ENCODE measurements around the gene CAPN5.

CAPN5 gene

DNA sequence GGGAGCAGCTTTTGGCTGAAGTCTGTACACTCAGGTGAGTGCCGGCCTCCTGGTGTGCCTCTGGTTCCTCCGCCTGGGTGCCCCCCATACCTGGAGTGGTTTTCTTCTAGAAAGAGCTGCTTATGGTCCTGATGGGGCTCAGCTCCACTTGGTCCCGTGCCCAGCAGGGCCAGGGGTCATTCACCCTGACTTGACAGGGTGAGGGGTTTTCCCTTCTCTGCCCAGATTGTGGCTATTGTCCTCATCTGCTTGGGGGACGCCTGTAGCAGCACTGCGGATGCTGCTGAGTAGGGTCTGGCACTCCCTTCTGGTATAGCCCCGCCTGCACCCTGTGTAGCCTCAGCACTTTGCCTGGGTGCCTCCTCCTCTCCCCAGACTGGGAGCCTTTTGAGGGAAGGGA, 44.1 kb downstream of the CAPN5 start:
- Histone ChIP-seq H3K4me3 (ENCODE audit: severe bottlenecking) (no peak overlapping the region), H3K36me3 (ENCODE audit: low read depth) (no peaks in the 10 kb centered on the region), H3K9me3 (ENCODE audit: severe bottlenecking) (no peaks in the 10 kb centered on the region), H3K27ac (ENCODE audit: poor library complexity, severe bottlenecking) (no peak overlapping the region), H3K4me1 (ENCODE audit: insufficient read depth, poor library complexity, severe bottlenecking) (peaks cover 3% of the 10 kb centered on the region), H3K27me3 (ENCODE audit: insufficient read depth, poor library complexity, severe bottlenecking) (no peaks in the 10 kb centered on the region)
- DNase-seq (ENCODE audit: low spot score) (no peak), ATAC-seq (ENCODE audit: low read depth) (no peak)
- no peak for TF ChIP-seq CTCF (IDR thresholded peaks at IDR 0.05; ENCODE audit: poor library complexity, severe bottlenecking)

- Histone ChIP-seq H3K27ac (ENCODE audit: poor library complexity, severe bottlenecking) (no peak overlapping the region), H3K27me3 (ENCODE audit: insufficient read depth, poor library complexity, severe bottlenecking) (no peaks in the 10 kb centered on the region), H3K9me3 (ENCODE audit: severe bottlenecking) (no peaks in the 10 kb centered on the region), H3K36me3 (ENCODE audit: low read depth) (no peaks in the 10 kb centered on the region), H3K4me1 (ENCODE audit: insufficient read depth, poor library complexity, severe bottlenecking) (peaks cover 3% of the 10 kb centered on the region), H3K4me3 (ENCODE audit: severe bottlenecking) (no peak overlapping the region)
- DNase-seq (ENCODE audit: low spot score) (no peak), ATAC-seq (ENCODE audit: low read depth) (no peak)
- TF ChIP-seq CTCF (IDR thresholded peaks at IDR 0.05; ENCODE audit: poor library complexity, severe bottlenecking): no peak
Measured at GRCh38 chr11:77111277-77111676, 44.5 kb downstream of the CAPN5 start.

DNA sequence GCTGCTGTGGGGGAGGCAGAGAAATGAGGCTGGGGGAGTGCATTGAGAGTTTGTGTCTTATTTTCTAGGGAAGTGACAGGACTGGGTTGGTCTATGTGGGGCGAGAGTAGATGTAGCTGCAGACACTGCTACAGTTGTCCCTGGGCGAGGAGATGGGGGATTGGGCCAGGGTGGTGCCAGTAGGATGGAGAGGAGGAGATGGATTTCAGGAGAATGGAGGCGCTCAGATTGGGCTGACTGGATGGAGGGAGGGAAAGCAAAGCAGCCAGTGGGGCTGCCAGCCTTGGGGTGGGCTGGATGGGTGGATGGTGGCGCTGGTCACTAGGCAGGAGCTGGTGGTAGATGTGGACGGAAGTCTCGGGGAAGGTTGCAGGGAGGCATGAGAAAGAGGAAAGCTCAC, 45.2 kb downstream of the CAPN5 start:
- no peaks in the 10 kb centered on the region for H3K36me3 ChIP-seq (ENCODE audit: low read depth)
- peaks cover 3% of the 10 kb centered on the region for H3K4me1 ChIP-seq (ENCODE audit: insufficient read depth, poor library complexity, severe bottlenecking)
- H3K27ac ChIP-seq (ENCODE audit: poor library complexity, severe bottlenecking): no peak overlapping the region
- H3K9me3 ChIP-seq (ENCODE audit: severe bottlenecking): no peaks in the 10 kb centered on the region
- no peak for ATAC-seq (ENCODE audit: low read depth)
- TF ChIP-seq CTCF (IDR thresholded peaks at IDR 0.05; ENCODE audit: poor library complexity, severe bottlenecking): no peak
- DNase-seq (ENCODE audit: low spot score): no peak
- no peak overlapping the region for H3K4me3 ChIP-seq (ENCODE audit: severe bottlenecking)
- H3K27me3 ChIP-seq (ENCODE audit: insufficient read depth, poor library complexity, severe bottlenecking): no peaks in the 10 kb centered on the region

DNA sequence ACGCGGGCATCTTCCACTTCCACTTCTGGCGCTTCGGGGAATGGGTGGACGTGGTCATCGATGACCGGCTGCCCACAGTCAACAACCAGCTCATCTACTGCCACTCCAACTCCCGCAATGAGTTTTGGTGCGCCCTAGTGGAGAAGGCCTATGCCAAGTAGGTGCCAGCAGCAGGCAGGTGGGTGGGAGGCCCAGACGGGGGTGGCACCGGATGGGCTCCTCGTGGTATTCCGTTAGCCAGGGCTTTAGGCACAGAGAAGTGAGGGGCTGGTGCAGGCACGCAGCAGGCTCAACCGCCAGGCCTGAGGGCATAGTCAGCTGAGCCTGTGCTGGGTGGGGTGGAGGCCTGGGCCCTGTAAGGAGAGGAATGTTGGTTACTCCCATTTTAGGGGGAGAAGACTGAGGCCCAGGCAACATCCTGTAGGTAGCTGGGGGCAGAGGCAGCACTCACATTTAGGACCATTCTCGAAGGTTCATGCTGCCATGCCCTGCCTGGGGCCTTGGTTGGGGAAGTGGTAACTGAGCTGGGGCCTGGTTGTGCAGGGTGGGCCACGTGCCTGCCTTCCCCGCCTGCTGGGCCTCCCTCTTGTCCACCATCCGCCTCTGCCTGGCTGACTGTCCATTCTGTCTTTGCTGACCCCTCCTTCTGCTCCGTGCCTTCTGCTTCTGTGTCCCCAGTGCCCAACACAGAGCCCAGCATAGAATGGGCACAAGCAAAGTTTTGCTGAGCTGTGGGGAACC, 46.0 kb downstream of the CAPN5 start:
- no peaks in the 10 kb centered on the region for H3K36me3 ChIP-seq (ENCODE audit: low read depth)
- DNase-seq (ENCODE audit: low spot score) (no peak), ATAC-seq (ENCODE audit: low read depth) (no peak)
- H3K27ac ChIP-seq (ENCODE audit: poor library complexity, severe bottlenecking): no peak overlapping the region
- no peak for TF ChIP-seq CTCF (IDR thresholded peaks at IDR 0.05; ENCODE audit: poor library complexity, severe bottlenecking)
- H3K9me3 ChIP-seq (ENCODE audit: severe bottlenecking): no peaks in the 10 kb centered on the region
- H3K4me3 ChIP-seq (ENCODE audit: severe bottlenecking): no peak overlapping the region
- no peaks in the 10 kb centered on the region for H3K27me3 ChIP-seq (ENCODE audit: insufficient read depth, poor library complexity, severe bottlenecking)
- H3K4me1 ChIP-seq (ENCODE audit: insufficient read depth, poor library complexity, severe bottlenecking): peaks cover 3% of the 10 kb centered on the region

- H3K36me3 ChIP-seq (ENCODE audit: low read depth): no peaks in the 10 kb centered on the region
- DNase-seq (ENCODE audit: low spot score) (no peak), ATAC-seq (ENCODE audit: low read depth) (no peak; the same call in 2 of the 3 replicates)
- H3K4me3 ChIP-seq (ENCODE audit: severe bottlenecking): no peak overlapping the region
- H3K4me1 ChIP-seq (ENCODE audit: insufficient read depth, poor library complexity, severe bottlenecking): no peaks in the 10 kb centered on the region
- no peak overlapping the region for H3K27ac ChIP-seq (ENCODE audit: poor library complexity, severe bottlenecking)
- H3K9me3 ChIP-seq (ENCODE audit: severe bottlenecking): no peaks in the 10 kb centered on the region
- TF ChIP-seq CTCF (IDR thresholded peaks at IDR 0.05; ENCODE audit: poor library complexity, severe bottlenecking): peak; percentile 57
- H3K27me3 ChIP-seq (ENCODE audit: insufficient read depth, poor library complexity, severe bottlenecking): no peaks in the 10 kb centered on the region
Measured at GRCh38 chr11:77113382-77114088, 46.8 kb downstream of the CAPN5 start.
